Ovary (tissue), 3 donors: ENCODE data around the gene CEP170B.

ENCODE experiments used
- CTCF ChIP-seq, 3 donors: fragments of 450-650 bp in 2 of 3; fragments of 200-600 bp in 1 of 3; IDR thresholded peaks; one replicate each; pipeline versions ENCODE4 v1.5.1 to v1.8.0; 2016 to 2022; ENCODE audit warnings: antibody characterized with exemption in 3 of 3, mild to moderate bottlenecking in 1 of 3
- EP300 ChIP-seq: sonication (generic); formaldehyde crosslinking; IDR thresholded peaks from one replicate; pipeline ENCODE4 v1.6.1; 2017; ENCODE audit warnings: antibody characterized with exemption
- POLR2A ChIP-seq: fragments of 450-650 bp; IDR thresholded peaks from one replicate; pipeline ENCODE4 v1.6.1; 2017; ENCODE audit warnings: antibody characterized with exemption, mild to moderate bottlenecking, moderate library complexity
- donor health status: DM: no; HTN: no; CAD: no.

GRCh38 chr14:104819361-104819781 lies 45.7 kb upstream of the CEP170B start:
- TF ChIP-seq CTCF (IDR thresholded peaks at IDR 0.05) (no peak), POLR2A (no peak), EP300 (no peak)
